ENCODE measurements around the gene HOXB9. TPM values are rescaled to one million over a fixed set of nuclear protein-coding genes. Genes with fewer than 3 reads are reported as not detected.
A peak's percentile ranks its signal among the peaks of the same experiment; 100 is the strongest.

Gene HOXB9
- total RNA-seq, 2 donors from 2014 or later: not detected

DNA sequence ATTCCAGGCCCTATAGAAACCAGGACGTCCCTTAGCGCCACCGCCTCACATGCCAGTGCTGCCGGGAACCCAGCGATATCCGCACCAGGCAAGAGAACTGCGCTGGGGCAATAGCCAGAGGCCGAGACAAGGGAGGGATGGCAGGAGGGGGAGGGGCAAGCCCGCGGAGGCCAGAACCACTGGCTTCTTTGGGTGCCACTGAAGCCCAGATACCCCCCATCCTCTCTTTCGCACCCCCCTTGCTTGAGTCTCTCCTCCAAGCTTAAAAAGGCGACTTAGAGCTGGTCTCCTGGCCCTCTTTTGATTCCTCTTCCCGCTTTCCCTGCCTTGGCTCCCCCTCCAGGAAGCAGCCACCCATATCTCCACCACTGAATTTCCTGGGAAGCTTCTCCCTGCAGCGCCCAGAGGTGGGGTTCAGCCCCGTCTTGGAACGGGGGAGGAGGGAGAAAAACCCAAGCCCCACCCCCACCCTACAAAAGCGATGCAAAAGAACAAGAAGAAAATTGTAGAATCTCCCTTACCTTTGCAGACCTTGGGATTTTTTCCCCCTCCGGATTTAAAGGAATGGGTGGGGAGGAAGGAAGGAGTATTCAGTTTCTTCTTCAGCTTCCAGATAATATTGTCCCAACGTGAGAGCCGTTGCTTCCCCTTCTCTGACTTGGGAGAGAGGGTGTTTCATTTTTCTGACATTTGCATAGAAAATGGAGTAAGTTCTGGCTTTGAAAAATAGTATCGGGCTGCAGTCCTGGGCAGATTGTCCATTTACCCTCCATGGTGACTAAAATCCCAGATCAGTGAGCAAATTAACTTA, 22.0 kb downstream of the HOXB9 start:
- H3K27ac ChIP-seq (ENCODE audit: low read depth, low read length): no peak overlapping the region
- Mint-ChIP-seq H3K9me3 (no peaks in the 10 kb centered on the region), H3K27me3 (ENCODE audit: insufficient read depth) (peaks cover 100% of the 10 kb centered on the region), H3K27ac (no peak overlapping the region), H3K36me3 (ENCODE audit: low read depth) (no peaks in the 10 kb centered on the region), H3K4me3 (no peak overlapping the region), H3K4me1 (peaks cover 1% of the 10 kb centered on the region)
- WGBS, 2 experiments (ENCODE audit: insufficient coverage in 1 of 2, insufficient read length in 1 of 2): 5 to 9% methylated on average over 11 to 17 of the region's 21 CpGs
- no peaks in the 10 kb centered on the region for H3K36me3 ChIP-seq (ENCODE audit: control insufficient read depth, insufficient read depth, low read length)
- H3K27me3 ChIP-seq (ENCODE audit: control insufficient read depth, insufficient read depth, low read length, poor library complexity, severe bottlenecking): peaks cover 100% of the 10 kb centered on the region
- no peak overlapping the region for H3K4me3 ChIP-seq (ENCODE audit: low read length)
- TF ChIP-seq, protein P1, sequence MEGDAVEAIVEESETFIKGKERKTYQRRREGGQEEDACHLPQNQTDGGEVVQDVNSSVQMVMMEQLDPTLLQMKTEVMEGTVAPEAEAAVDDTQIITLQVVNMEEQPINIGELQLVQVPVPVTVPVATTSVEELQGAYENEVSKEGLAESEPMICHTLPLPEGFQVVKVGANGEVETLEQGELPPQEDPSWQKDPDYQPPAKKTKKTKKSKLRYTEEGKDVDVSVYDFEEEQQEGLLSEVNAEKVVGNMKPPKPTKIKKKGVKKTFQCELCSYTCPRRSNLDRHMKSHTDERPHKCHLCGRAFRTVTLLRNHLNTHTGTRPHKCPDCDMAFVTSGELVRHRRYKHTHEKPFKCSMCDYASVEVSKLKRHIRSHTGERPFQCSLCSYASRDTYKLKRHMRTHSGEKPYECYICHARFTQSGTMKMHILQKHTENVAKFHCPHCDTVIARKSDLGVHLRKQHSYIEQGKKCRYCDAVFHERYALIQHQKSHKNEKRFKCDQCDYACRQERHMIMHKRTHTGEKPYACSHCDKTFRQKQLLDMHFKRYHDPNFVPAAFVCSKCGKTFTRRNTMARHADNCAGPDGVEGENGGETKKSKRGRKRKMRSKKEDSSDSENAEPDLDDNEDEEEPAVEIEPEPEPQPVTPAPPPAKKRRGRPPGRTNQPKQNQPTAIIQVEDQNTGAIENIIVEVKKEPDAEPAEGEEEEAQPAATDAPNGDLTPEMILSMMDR (conservative IDR thresholded peaks at IDR 0.05): no peak
- H3K9ac ChIP-seq (ENCODE audit: extremely low read depth, low read length, poor library complexity, severe bottlenecking): no peak overlapping the region
- DNase-seq: peak; percentile 82
- H3K4me1 ChIP-seq (ENCODE audit: control insufficient read depth, insufficient read depth, low read length): no peaks in the 10 kb centered on the region
- H3K9me3 ChIP-seq (ENCODE audit: control insufficient read depth, low read length): peaks cover 14% of the 10 kb centered on the region

DNA sequence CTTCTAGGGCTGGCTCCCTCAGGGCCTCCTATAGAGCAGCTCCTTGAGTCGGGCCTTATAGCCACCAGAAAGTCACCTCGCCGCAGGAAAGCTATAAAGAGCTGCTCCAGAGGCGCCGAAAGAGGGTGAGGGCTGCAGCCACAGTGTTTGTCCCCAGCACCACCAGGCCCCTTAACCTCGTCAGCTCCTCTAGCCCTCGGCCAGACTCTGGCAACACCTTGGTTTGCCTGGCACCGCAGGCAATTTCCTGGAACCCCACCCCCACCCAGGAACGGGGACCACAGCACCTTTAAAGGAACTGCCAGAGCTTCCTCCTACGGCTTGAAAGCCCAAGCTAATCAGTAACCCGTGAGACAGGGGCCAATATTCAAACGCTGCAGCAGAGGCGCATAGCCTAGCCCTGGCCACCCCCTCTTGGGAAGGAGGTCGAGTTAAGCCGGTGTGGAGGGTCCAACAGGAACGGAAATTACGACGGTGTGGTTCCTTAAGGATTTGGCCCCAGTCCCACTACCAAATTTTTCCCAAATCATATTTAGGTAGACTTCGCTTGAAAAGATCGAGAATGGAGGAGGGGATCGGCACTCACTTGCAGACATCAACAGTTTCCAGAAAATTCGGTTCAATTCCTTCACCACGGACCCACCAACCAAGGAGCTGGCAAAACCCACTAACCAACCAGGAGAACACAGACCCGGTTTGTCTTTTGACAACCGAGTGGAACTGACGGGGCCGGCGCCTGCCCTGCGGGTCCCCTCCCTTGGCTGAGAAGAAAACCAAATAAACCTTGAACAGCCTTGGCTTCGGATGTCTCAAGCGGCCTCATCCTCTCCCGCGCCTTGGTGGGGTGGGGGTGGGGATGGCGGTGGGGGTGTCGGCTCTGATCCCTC, 24.4 kb downstream of the HOXB9 start:
- H3K27me3 ChIP-seq (ENCODE audit: control insufficient read depth, insufficient read depth, low read length, poor library complexity, severe bottlenecking): peaks cover 100% of the 10 kb centered on the region
- no peak overlapping the region for H3K9ac ChIP-seq (ENCODE audit: extremely low read depth, low read length, poor library complexity, severe bottlenecking)
- peak; percentile 72 for DNase-seq
- no peaks in the 10 kb centered on the region for H3K9me3 Mint-ChIP-seq
- no peak overlapping the region for H3K4me3 Mint-ChIP-seq
- peaks cover 100% of the 10 kb centered on the region for H3K27me3 Mint-ChIP-seq (ENCODE audit: insufficient read depth)
- 6 to 7% methylated on average over 9 to 35 of the region's 35 CpGs for WGBS, 2 experiments (ENCODE audit: insufficient coverage in 1 of 2, insufficient read length in 1 of 2)
- no peak overlapping the region for H3K27ac ChIP-seq (ENCODE audit: low read depth, low read length)
- no peaks in the 10 kb centered on the region for H3K36me3 ChIP-seq (ENCODE audit: control insufficient read depth, insufficient read depth, low read length)
- TF ChIP-seq, protein P1 (conservative IDR thresholded peaks at IDR 0.05): no peak
- no peaks in the 10 kb centered on the region for H3K4me1 ChIP-seq (ENCODE audit: control insufficient read depth, insufficient read depth, low read length)
- no peak overlapping the region for H3K4me3 ChIP-seq (ENCODE audit: low read length)
- peaks cover 12% of the 10 kb centered on the region for H3K9me3 ChIP-seq (ENCODE audit: control insufficient read depth, low read length)
- no peaks in the 10 kb centered on the region for H3K36me3 Mint-ChIP-seq (ENCODE audit: low read depth)
- peaks cover 7% of the 10 kb centered on the region for H3K4me1 Mint-ChIP-seq
- H3K27ac Mint-ChIP-seq: no peak overlapping the region

DNA sequence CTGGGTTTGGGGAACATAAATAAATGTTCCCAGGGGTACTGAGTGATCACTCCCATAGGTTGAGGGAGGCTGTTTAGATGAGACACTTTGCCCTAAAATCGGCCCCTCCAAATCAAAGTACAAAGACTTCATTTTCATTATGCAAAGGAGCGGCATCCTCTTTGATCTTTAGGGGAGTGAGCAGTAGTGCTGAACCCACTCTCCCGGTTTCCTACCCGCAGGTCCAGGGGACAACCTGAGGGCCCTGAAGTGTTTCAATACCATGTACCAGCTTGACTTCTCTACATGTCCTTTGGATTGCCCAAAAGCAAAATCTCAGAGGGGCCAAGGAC, 25.0 kb downstream of the HOXB9 start:
- H3K4me1 Mint-ChIP-seq: peaks cover 10% of the 10 kb centered on the region
- Histone ChIP-seq H3K9me3 (ENCODE audit: control insufficient read depth, low read length) (peaks cover 12% of the 10 kb centered on the region), H3K36me3 (ENCODE audit: control insufficient read depth, insufficient read depth, low read length) (no peaks in the 10 kb centered on the region), H3K4me3 (ENCODE audit: low read length) (no peak overlapping the region), H3K27ac (ENCODE audit: low read depth, low read length) (no peak overlapping the region), H3K27me3 (ENCODE audit: control insufficient read depth, insufficient read depth, low read length, poor library complexity, severe bottlenecking) (peaks cover 100% of the 10 kb centered on the region), H3K4me1 (ENCODE audit: control insufficient read depth, insufficient read depth, low read length) (no peaks in the 10 kb centered on the region), H3K9ac (ENCODE audit: extremely low read depth, low read length, poor library complexity, severe bottlenecking) (no peak overlapping the region)
- no peaks in the 10 kb centered on the region for H3K36me3 Mint-ChIP-seq (ENCODE audit: low read depth)
- TF ChIP-seq, protein P1 (conservative IDR thresholded peaks at IDR 0.05): no peak
- H3K4me3 Mint-ChIP-seq: no peak overlapping the region
- H3K27ac Mint-ChIP-seq: no peak overlapping the region
- H3K9me3 Mint-ChIP-seq: no peaks in the 10 kb centered on the region
- peaks cover 100% of the 10 kb centered on the region for H3K27me3 Mint-ChIP-seq (ENCODE audit: insufficient read depth)
- 2 to 5% methylated on average over 4 of the region's 4 CpGs for WGBS, 2 experiments (ENCODE audit: insufficient coverage in 1 of 2, insufficient read length in 1 of 2)
- DNase-seq: no peak

Data from endodermal cell (in vitro differentiated cells).